ENCODE measurements around the gene TEX2. TPM values are rescaled to one million over a fixed set of nuclear protein-coding genes. Genes with fewer than 3 reads are reported as not detected.

The TEX2 gene
- total and polyA plus RNA-seq, 2 experiments from 2014 or later: 27.9 to 37.7 TPM

GRCh38 chr17:64113006-64113405 lies 150.1 kb downstream of the TEX2 start:
- H3K79me2 ChIP-seq: peaks cover 60% of the 10 kb centered on the region
- no peaks in the 10 kb centered on the region for H3K4me1 ChIP-seq (ENCODE audit: insufficient read depth)
- no peak overlapping the region for H3K27ac ChIP-seq

DNA sequence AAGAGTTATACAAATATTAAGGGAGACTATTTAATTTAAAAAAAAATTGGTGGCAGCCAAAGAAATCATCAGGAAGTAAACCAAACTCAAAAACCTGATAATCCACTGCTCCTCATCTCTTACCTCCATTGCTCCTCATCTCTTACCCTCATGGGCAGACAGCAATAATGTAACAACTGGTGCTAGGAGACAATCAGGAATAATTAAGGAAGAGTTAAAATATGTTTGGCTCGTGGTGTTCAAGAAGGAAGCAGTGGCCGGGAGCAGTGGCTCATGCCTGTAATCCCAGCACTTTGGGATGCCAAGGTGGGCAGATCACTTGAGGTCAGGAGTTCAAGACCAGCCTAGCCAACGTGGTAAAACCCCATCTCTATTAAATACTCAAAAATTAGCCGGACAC lies 151.2 kb downstream of the TEX2 start:
- no peak overlapping the region for H3K4me2 ChIP-seq
- peaks cover 60% of the 10 kb centered on the region for H3K79me2 ChIP-seq
- H3K9me3 ChIP-seq (ENCODE audit: low read depth): no peaks in the 10 kb centered on the region
- H3K27ac ChIP-seq: no peak overlapping the region
- no peaks in the 10 kb centered on the region for H3K27me3 ChIP-seq
- no peaks in the 10 kb centered on the region for H3K36me3 ChIP-seq (replicated peaks; ENCODE audit: insufficient read depth, low read depth)
- H3K9me2 ChIP-seq (replicated peaks; ENCODE audit: insufficient read depth): no peaks in the 10 kb centered on the region
- no peak overlapping the region for H2AFZ ChIP-seq
- peaks cover 1% of the 10 kb centered on the region for H3K4me1 ChIP-seq (ENCODE audit: insufficient read depth)
- DNase-seq (ENCODE audit: low spot score): no peak
- no peak overlapping the region for H3K4me3 ChIP-seq
- no peaks in the 10 kb centered on the region for H4K20me1 ChIP-seq (ENCODE audit: insufficient read depth, poor library complexity, severe bottlenecking)
- no peak for TF ChIP-seq CTCF (IDR thresholded peaks at IDR 0.05; ENCODE audit: poor library complexity)
- TF ChIP-seq EZH2phosphoT487 (IDR thresholded peaks at IDR 0.05; ENCODE audit: low read depth, severe bottlenecking, unreplicated experiment): no peak
- TF ChIP-seq EZH2 (IDR thresholded peaks at IDR 0.05; ENCODE audit: borderline replicate concordance): no peak
- 91% methylated on average over 4 of the region's 4 CpGs for WGBS (ENCODE audit: low lambda C conversion rate, missing lambda C conversion rate)

More at GRCh38 chr17:64113006-64113405, 150.1 kb downstream of the TEX2 start:
- Histone ChIP-seq H4K20me1 (ENCODE audit: insufficient read depth, poor library complexity, severe bottlenecking) (no peaks in the 10 kb centered on the region), H2AFZ (no peak overlapping the region), H3K27me3 (no peaks in the 10 kb centered on the region), H3K9me3 (ENCODE audit: low read depth) (no peaks in the 10 kb centered on the region), H3K4me3 (no peak overlapping the region), H3K4me2 (no peak overlapping the region), H3K36me3 (replicated peaks; ENCODE audit: insufficient read depth, low read depth) (no peaks in the 10 kb centered on the region), H3K9me2 (replicated peaks; ENCODE audit: insufficient read depth) (no peaks in the 10 kb centered on the region)
- 96% methylated on average over 2 of the region's 2 CpGs for WGBS (ENCODE audit: low lambda C conversion rate, missing lambda C conversion rate)
- no peak for DNase-seq (ENCODE audit: low spot score)
- TF ChIP-seq EZH2phosphoT487 (IDR thresholded peaks at IDR 0.05; ENCODE audit: low read depth, severe bottlenecking, unreplicated experiment) (no peak), CTCF (IDR thresholded peaks at IDR 0.05; ENCODE audit: poor library complexity) (no peak), EZH2 (IDR thresholded peaks at IDR 0.05; ENCODE audit: borderline replicate concordance) (no peak)

DNA sequence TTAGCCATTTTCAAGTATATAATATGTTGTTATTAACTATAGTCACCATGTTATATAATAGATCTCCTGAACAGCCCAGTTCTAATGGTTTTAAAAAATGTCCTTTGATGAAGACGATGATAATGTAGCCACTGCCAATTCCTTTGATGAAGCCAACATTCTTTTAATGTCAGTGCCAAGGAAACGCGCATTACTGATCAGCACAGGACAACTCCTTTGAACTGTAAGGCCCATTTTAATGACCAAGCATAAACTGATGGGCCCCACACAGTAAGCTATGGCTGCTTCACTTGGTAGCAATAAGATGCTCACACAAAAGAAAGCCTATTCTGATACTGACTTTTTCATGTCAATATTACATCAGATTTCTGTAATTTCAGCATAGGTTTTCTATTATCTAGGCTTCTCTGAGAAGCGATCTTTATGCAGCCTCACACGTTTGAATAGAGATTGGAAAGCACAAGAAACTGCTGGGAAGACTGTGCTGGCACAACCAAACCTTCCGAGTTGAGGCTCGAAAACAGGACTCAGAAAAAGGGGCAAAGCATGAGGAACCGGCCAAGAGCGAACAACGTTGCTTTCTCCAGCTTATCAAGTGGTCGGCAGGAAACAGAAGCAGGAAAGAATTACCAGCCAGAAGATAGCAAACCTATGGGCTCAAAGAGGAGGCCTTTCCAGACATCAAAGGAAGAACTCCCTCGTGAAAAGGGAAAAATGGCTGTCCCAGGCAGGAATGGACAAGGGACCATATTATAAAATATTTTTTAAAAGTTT lies 152.5 kb downstream of the TEX2 start:
- H3K4me1 ChIP-seq (ENCODE audit: insufficient read depth): peaks cover 3% of the 10 kb centered on the region
- H3K27ac ChIP-seq: no peak overlapping the region
- no peaks in the 10 kb centered on the region for H3K27me3 ChIP-seq

More for the DNA sequence above, 152.5 kb downstream of the TEX2 start:
- TF ChIP-seq EZH2 (IDR thresholded peaks at IDR 0.05; ENCODE audit: borderline replicate concordance) (no peak), EZH2phosphoT487 (IDR thresholded peaks at IDR 0.05; ENCODE audit: low read depth, severe bottlenecking, unreplicated experiment) (no peak), CTCF (IDR thresholded peaks at IDR 0.05; ENCODE audit: poor library complexity) (no peak)
- Histone ChIP-seq H4K20me1 (ENCODE audit: insufficient read depth, poor library complexity, severe bottlenecking) (no peaks in the 10 kb centered on the region), H3K9me3 (ENCODE audit: low read depth) (no peaks in the 10 kb centered on the region), H3K4me2 (no peak overlapping the region), H3K4me3 (no peak overlapping the region), H3K9me2 (replicated peaks; ENCODE audit: insufficient read depth) (no peaks in the 10 kb centered on the region), H3K79me2 (peaks cover 65% of the 10 kb centered on the region), H3K36me3 (replicated peaks; ENCODE audit: insufficient read depth, low read depth) (no peaks in the 10 kb centered on the region), H2AFZ (no peak overlapping the region)
- 76% methylated on average over 12 of the region's 12 CpGs for WGBS (ENCODE audit: low lambda C conversion rate, missing lambda C conversion rate)
- DNase-seq (ENCODE audit: low spot score): no peak
